ENCODE results near the gene COL8A1.

DNA sequence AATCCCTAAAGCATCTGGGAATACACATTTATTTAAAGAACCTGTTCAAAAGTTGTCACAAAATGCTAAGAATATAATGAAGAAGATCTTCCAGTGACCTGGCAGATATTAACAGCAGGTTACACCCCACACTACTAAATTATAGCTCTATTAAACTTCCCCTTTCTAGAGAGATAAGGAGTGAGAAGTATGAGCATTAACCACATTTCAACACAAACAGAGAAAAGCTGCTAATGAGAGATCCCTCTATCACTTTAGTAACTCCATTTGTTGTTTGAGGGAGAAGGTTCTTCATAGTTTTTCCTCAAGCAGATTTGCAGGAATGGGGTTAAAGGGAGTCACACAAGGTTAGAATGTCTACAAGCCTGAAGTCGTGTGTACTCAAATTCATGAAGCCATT lies 3.6 kb downstream of the COL8A1 start:
- no peak for TF ChIP-seq RAD21 (IDR thresholded peaks at IDR 0.05; ENCODE audit: low read depth)
- TF ChIP-seq ZNF274 (IDR thresholded peaks at IDR 0.05; ENCODE audit: low read depth, low read length) = no peak
- TF ChIP-seq REST (IDR thresholded peaks at IDR 0.05; ENCODE audit: low read depth) = no peak
- TF ChIP-seq, protein P1, sequence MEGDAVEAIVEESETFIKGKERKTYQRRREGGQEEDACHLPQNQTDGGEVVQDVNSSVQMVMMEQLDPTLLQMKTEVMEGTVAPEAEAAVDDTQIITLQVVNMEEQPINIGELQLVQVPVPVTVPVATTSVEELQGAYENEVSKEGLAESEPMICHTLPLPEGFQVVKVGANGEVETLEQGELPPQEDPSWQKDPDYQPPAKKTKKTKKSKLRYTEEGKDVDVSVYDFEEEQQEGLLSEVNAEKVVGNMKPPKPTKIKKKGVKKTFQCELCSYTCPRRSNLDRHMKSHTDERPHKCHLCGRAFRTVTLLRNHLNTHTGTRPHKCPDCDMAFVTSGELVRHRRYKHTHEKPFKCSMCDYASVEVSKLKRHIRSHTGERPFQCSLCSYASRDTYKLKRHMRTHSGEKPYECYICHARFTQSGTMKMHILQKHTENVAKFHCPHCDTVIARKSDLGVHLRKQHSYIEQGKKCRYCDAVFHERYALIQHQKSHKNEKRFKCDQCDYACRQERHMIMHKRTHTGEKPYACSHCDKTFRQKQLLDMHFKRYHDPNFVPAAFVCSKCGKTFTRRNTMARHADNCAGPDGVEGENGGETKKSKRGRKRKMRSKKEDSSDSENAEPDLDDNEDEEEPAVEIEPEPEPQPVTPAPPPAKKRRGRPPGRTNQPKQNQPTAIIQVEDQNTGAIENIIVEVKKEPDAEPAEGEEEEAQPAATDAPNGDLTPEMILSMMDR (IDR thresholded peaks at IDR 0.05 in 2 of 3, conservative IDR thresholded peaks at IDR 0.05 in 1 of 3; ENCODE audit: borderline replicate concordance in 1 of 3, insufficient read depth in 1 of 3, low read depth in 2 of 3, low read length in 2 of 3) = no peak
- TF ChIP-seq EZH2 (IDR thresholded peaks at IDR 0.05) = no peak
- TF ChIP-seq POLR2A (IDR thresholded peaks at IDR 0.05; ENCODE audit: borderline replicate concordance, extremely low read depth, insufficient read depth, insufficient read length) = no peak
- no peak for TF ChIP-seq YY1 (IDR thresholded peaks at IDR 0.05; ENCODE audit: extremely low read depth, insufficient replicate concordance, low read depth, low read length)
- no peak for TF ChIP-seq POLR2AphosphoS5 (IDR thresholded peaks at IDR 0.05; ENCODE audit: low read depth, low read length)
- TF ChIP-seq, protein P2, sequence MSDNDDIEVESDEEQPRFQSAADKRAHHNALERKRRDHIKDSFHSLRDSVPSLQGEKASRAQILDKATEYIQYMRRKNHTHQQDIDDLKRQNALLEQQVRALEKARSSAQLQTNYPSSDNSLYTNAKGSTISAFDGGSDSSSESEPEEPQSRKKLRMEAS (IDR thresholded peaks at IDR 0.05) = no peak
- no peak for TF ChIP-seq ELF1 (IDR thresholded peaks at IDR 0.05; ENCODE audit: borderline replicate concordance, low read depth)
- no peak for TF ChIP-seq FOSL1 (IDR thresholded peaks at IDR 0.05; ENCODE audit: low read depth)
- TF ChIP-seq ZBTB33 (IDR thresholded peaks at IDR 0.05; ENCODE audit: extremely low read depth, insufficient replicate concordance, low read length) = no peak

All from HCT116 (cell line).